ENCODE data around the gene PTGR3. TPM values are rescaled to one million over a fixed set of nuclear protein-coding genes. Genes with fewer than 3 reads are reported as not detected.

The PTGR3 gene
- total RNA-seq, 3 donors from 2014 or later = 47.6 to 61.4 (median 57.1) TPM

- peak; percentile 53 for ATAC-seq
Measured at GRCh38 chr18:75231053-75231406, 22.1 kb upstream of the PTGR3 start.

GRCh38 chr18:75230163-75231052 lies 21.5 kb upstream of the PTGR3 start:
- Histone ChIP-seq H3K4me1 (ENCODE audit: low read depth) (peaks cover 12% of the 10 kb centered on the region), H3K4me3 (no peak overlapping the region), H3K9me3 (no peaks in the 10 kb centered on the region), H3K36me3 (ENCODE audit: low read depth) (no peaks in the 10 kb centered on the region)
- TF ChIP-seq, protein P1, sequence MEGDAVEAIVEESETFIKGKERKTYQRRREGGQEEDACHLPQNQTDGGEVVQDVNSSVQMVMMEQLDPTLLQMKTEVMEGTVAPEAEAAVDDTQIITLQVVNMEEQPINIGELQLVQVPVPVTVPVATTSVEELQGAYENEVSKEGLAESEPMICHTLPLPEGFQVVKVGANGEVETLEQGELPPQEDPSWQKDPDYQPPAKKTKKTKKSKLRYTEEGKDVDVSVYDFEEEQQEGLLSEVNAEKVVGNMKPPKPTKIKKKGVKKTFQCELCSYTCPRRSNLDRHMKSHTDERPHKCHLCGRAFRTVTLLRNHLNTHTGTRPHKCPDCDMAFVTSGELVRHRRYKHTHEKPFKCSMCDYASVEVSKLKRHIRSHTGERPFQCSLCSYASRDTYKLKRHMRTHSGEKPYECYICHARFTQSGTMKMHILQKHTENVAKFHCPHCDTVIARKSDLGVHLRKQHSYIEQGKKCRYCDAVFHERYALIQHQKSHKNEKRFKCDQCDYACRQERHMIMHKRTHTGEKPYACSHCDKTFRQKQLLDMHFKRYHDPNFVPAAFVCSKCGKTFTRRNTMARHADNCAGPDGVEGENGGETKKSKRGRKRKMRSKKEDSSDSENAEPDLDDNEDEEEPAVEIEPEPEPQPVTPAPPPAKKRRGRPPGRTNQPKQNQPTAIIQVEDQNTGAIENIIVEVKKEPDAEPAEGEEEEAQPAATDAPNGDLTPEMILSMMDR (IDR thresholded peaks at IDR 0.05) = no peak
- intact Hi-C loops (cut with DNase I, micrococcal nuclease) = no loop called here
- ATAC-seq = no peak
- no peak for DNase-seq

More at GRCh38 chr18:75231053-75231406, 22.1 kb upstream of the PTGR3 start:
- intact Hi-C loops (cut with DNase I, micrococcal nuclease) = no loop called here
- peaks cover 12% of the 10 kb centered on the region for H3K4me1 ChIP-seq (ENCODE audit: low read depth)
- no peak overlapping the region for H3K4me3 ChIP-seq
- no peak for DNase-seq
- H3K36me3 ChIP-seq (ENCODE audit: low read depth) = no peaks in the 10 kb centered on the region
- TF ChIP-seq, protein P1 (IDR thresholded peaks at IDR 0.05) = no peak
- H3K9me3 ChIP-seq = no peaks in the 10 kb centered on the region

DNA sequence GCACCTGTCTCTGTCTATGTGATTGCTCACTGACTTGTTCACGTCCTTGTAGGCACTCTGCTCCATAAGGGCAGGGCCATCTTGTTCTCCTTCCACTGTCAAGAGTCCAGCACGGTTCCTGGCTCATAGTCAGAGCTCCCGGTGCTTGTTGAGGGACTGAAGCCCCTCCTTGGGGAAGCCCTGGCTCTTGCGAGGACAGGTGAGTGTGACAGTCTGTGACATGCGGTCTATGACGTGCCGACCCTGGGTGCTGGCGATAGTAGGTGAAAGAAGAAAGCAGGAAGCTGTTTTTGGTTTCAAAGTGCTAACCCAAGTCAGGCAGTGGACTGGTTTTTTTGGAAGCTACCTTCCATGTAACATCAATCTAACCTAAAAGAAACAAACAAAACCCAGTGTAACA lies 20.5 kb upstream of the PTGR3 start:
- Histone ChIP-seq H3K4me3 (no peak overlapping the region), H3K9me3 (no peaks in the 10 kb centered on the region), H3K4me1 (ENCODE audit: low read depth) (peaks cover 12% of the 10 kb centered on the region), H3K36me3 (ENCODE audit: low read depth) (no peaks in the 10 kb centered on the region)
- ATAC-seq = no peak
- TF ChIP-seq, protein P1 (IDR thresholded peaks at IDR 0.05) = no peak
- intact Hi-C loops (cut with DNase I, micrococcal nuclease) = no loop called here
- DNase-seq = no peak

GRCh38 chr18:75228967-75229366 lies 20.0 kb upstream of the PTGR3 start:
- DNase-seq (no peak), ATAC-seq (no peak)
- Histone ChIP-seq H3K4me1 (ENCODE audit: low read depth) (peaks cover 12% of the 10 kb centered on the region), H3K9me3 (no peaks in the 10 kb centered on the region), H3K36me3 (ENCODE audit: low read depth) (no peaks in the 10 kb centered on the region), H3K4me3 (no peak overlapping the region)
- TF ChIP-seq, protein P1 (IDR thresholded peaks at IDR 0.05) = no peak
- intact Hi-C loops (cut with DNase I, micrococcal nuclease) = no loop called here

DNA sequence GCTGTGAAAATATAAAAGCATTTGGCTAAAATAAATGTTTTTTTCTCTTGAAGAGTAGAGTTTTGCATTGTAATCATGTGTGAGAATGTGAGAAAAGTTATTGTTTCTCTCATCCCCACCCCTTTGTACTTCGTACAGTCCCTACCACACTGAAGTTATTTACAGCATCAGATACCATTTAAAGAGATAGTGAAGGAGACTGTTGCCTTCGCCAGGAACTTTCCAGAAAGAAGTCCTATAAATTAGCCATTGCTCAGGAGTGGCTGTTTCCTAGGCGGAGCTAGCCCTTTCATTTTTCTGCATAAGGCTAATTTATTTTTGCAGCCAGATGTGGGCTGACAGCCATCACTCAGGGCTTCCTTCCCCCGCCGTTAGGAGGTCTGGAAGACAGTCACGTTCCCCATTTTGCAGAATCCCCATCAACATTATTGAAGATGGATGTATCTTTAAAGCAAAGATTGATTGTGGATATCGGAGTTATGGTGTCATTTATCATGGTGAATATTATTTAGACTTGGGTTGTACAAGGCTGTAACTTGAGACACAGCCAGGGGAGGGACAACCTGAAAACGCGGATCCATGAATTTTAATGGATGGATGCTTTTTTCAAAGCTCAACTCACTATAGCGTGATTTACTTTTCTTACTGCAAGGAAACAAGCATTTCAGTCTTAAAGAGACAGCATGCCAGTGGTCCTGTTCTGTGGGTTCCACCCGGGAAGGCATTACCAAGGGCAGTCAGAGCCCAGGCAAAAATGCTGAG lies 18.8 kb upstream of the PTGR3 start:
- no peak overlapping the region for H3K4me3 ChIP-seq
- H3K4me1 ChIP-seq (ENCODE audit: low read depth) = peaks cover 15% of the 10 kb centered on the region
- TF ChIP-seq, protein P1 (IDR thresholded peaks at IDR 0.05) = no peak
- intact Hi-C loops (cut with DNase I, micrococcal nuclease) = no loop called here
- no peaks in the 10 kb centered on the region for H3K36me3 ChIP-seq (ENCODE audit: low read depth)
- H3K9me3 ChIP-seq = no peaks in the 10 kb centered on the region
- ATAC-seq (peak; percentile 57), DNase-seq (no peak)
